Stimulated activated CD4-positive, alpha-beta T cell treated with anti-CD3 and anti-CD28 coated beads, Interleukin-15, amount 100 ng/mL, for 24 hours (primary cell): ENCODE measurements around the gene TBC1D9.

ENCODE experiments used
- DNase-seq: peaks from one replicate; pipeline ENCODE4 v3.0.0-alpha.2; 2020

TBC1D9 gene

GRCh38 chr4:140644470-140645185, 111.6 kb downstream of the TBC1D9 start:
- no peak for DNase-seq

DNA sequence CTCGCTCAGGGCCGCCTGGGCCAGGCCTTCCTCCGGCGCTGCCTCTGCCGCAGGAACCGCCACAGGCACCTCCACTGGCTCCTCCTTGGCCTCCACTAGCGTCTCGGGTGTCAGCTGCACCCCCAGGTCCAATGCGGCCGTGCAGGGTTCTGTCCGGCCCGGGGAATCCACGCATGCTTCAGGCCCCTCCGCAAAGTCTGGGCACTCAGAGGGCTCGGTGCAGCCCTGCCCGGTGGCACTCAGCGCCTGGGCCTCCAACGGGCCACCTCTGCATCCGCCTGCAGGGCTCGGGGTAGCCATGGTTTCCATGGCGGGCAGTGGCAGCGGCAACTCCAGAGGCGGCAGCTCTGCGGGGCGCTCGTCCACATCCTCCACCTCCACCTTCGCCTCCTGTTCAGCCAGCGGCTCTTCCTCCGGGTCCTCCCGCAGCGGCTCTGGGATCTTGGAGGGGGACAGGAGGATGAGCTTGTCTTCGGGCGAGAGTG, 112.6 kb downstream of the TBC1D9 start:
- DNase-seq: no peak

GRCh38 chr4:140642674-140643437, 113.3 kb downstream of the TBC1D9 start:
- DNase-seq: no peak

GRCh38 chr4:140641789-140642439, 114.3 kb downstream of the TBC1D9 start:
- DNase-seq: no peak

- no peak for DNase-seq
Measured at GRCh38 chr4:140641105-140641555, 115.1 kb downstream of the TBC1D9 start.

DNA sequence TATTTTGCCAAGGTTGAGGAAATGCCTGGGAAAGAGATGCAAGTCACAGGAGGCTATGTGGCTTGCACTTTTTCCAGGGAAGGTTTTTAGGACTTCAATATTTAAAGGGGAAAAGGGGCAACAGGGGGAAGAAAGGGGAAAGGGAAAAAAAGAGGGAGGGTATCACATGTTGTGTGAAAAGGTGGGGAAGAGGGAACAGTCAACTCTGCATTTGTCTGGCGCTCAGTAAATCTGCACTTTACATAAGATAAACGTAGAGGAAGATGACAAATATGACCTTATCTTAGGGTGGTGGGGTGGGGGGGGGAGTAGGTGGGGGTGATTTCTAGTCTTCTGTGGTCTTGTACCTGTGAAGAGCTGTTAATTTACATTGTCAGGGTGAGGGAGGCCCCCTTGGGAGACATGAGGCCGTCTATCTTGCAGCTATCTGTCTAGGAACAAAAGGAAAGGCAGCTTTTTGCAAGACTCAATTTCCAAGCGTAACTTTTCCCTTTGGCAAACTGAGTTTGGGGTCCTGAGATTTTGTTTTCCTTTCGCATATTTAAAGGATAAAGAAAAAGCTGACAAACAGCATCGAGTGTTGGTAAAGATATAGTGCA, 115.9 kb downstream of the TBC1D9 start:
- DNase-seq: no peak

GRCh38 chr4:140639066-140639465, 117.1 kb downstream of the TBC1D9 start:
- DNase-seq: no peak

DNA sequence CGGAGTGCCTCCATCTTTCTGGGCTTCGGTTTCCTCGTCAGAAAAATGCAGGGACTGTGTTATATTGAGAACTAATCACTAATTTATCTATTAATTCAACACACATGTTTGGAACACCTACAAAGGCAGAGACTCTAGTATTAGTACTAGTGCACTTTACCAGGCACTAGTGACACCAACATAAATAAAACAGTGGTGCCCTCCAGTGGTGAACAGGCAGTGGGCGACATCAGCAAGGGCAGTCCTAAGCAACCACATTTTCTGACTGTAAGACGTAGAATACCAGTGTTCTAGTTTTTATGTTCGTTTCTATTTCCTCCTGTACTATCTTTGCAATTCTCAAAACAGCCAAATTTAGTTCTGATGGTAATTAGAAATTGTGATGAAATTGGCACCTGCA, 118.3 kb downstream of the TBC1D9 start:
- peak; percentile 49 for DNase-seq

DNA sequence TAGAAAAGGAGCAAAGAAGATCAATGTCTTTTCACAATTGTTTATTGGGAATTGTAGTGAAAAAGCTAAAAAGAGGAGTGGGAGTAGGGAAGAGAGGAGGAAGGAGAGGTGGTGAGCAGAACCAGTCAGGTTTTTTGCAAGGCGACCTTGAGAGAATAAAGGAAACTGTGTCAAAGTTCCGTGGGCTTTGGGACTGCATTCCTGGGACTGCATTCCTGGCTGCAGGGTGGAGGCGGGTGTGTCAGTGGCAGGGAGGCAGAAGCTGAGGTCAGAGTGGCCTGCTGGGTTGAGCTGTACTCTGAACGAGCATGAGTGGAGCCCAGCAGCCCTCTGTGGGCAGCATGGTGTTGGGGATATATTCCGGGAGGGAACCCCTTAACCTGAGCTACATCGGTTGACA, 120.6 kb downstream of the TBC1D9 start:
- no peak for DNase-seq

GRCh38 chr4:140633951-140634350, 122.2 kb downstream of the TBC1D9 start:
- DNase-seq: no peak

DNA sequence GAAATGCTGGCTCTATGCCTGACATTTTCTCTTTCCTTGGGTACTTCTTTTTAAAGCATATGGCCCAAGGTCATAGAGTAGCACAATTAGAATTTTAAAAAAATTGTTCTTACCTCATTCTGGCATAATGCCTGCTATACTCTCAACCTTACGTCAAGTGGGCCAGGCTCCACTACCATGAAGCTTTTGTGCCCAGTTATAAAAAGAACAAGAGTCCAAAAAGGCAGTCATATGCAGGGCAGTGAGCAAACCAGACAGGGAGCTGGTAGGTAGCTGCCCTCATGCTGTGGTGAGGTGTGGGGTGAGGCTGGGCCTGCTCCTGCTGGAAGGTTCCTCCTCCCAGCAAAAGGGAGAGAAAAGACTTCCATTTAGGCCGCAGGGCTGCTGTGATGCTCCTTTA, 123.1 kb downstream of the TBC1D9 start:
- no peak for DNase-seq

DNA sequence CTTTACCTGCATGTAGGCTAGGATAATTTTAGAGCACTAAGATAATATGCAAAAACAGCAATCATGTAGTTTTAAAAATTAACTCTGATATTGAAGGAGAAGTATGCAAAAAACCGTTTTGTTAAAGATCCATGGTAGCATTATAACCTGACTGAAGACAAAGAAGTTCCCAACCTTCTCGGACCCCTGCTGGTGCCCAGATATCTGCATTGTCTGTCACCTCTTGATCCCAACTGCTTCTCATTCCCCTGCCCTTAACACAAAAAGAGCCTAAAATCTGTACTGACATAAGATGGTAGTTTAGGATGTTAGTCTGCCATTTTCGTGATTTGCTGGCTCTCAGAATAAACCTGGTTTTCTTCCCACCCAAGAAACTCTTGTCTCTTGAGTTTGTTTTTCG, 125.9 kb downstream of the TBC1D9 start:
- no peak for DNase-seq

- no peak for DNase-seq
Measured at GRCh38 chr4:140628016-140628415, 128.2 kb downstream of the TBC1D9 start.

DNA sequence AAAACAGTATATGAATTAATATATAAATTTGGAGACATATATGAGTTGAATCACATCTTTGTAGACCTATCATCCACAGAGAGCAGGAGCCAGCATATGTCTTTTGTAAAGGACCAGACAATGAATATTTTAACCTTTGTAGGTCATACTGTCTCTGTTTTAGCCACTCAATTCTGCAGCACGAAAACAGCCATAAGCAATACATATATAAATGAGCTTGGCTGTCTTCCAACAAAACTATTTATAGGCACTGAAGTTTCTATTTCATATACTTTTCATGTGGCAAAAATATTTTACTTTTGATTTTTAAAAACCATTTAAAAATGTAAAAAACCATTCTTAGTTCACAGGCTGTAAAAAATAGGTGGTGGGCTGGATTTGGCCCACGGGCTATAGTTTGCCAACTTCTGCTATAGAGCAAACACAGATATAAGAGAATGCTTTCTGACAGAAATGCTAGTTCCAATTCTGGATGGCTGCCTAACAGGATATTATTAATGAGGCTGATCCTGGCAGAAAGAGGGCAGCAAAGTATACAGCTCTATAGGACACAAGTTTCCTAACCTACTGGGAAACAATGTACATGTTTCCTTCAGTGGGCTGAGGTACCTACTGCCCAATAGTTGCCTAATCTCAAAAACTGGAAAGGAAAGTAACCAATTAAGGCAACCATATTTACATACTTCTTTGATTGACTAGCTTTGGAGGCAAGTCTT, 129.4 kb downstream of the TBC1D9 start:
- no peak for DNase-seq

DNA sequence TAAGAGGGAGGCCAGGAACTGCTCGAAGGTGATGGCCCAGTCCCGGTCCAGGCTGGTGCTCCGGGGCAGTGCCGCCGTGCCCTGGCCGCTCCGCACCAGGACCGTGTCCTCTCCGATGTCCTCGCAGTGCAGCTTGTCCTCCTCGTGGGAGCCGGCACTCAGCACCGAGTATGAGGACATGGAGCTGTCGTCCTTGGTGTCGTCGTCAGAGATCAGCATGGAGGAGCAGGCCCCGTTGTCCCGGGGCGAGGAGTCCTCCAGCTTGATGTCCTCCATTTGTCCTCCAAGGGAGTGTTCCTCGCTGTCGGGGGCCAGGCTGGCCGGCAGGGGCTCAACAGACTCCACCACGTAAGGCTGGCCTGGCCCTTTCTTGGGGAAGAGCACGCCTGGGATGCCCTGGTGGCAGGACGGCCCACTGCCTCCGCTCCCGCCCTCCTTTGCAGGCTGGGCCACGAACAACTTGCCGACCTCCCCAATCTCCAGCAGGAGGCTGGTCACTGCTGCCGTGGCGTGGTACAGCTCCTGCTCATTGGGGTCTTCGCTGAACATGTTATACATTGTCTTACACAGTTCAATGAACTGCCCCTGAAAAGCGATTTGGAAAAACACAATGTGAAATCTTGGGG, 133.7 kb downstream of the TBC1D9 start:
- no peak for DNase-seq

DNA sequence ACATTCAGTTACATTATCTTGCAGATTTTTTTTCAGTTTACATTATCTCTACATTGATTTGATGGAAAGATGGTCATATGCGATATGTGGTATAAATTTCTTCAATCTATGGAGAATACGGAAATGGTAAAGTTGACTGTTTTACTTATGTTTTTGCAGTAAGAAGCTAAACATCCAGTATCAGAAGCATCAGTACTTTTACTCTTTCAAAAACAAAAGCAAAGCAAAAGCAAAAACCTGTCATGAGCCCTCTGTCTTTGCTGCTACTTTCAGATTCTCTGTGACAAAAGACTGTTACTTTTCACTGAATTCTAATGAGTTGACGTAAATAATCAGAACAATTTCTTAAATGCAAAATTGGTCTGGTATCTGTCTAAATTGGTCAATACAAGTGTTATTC, 135.0 kb downstream of the TBC1D9 start:
- DNase-seq: no peak

DNA sequence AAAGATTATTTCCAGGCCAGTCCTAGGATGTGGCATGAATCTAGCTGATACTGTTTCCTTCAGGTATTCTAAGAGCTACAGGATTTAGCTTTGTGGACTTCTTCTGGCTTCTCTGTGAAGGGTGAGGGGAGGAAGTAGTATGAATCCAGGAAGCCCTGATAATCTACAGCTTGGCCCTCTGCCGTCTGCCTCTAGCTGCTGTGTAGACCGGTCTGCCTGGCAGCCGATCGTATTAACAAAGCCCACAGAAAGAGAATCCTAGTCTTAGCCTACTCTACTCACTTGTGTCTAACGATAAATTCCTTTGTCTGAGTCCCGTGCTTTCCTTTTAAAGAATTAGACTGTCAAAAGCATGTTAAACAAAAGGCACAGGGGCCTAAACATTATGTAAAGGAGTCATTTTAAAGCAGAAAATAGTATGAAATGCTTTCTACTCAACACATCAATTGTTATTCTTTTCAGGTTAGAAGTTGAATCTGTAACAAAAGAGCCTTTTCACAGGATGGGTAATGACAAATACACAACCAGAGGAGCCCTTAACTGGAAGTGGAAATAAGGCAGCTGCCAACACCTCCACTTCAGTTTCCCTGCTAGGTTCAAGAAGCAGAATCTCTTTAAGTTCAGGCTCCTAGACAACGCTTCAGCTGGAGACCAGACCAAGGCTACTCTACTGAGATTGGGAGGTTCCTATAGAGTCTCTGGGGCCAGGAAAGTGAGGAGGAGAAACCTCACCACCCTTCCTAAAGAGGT, 138.5 kb downstream of the TBC1D9 start:
- DNase-seq: no peak

GRCh38 chr4:140615451-140615850, 140.7 kb downstream of the TBC1D9 start:
- DNase-seq: no peak

DNA sequence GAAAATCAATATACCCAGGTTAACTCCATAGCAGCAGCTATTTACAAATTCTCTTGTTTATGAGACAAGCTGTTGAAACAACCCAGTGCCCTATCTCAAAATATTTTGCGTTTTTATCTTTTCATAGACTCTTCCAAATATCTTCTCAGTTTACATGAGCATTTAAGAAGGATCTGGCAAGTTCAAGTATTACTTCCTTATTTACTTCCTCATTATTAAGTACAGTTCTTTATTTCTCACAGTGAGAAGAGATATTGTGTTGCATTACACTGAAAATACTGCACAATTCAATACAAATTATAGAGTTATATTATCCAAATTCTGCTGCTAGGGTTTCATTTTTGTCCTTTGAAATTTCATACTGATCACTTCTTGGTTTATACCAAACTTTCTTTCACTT, 143.8 kb downstream of the TBC1D9 start:
- DNase-seq: no peak

- DNase-seq: no peak
Measured at GRCh38 chr4:140611854-140612253, 144.3 kb downstream of the TBC1D9 start.
